K562 (cell line): ENCODE measurements around the gene DEFB114. TPM values are rescaled to one million over a fixed set of nuclear protein-coding genes. Genes with fewer than 3 reads are reported as not detected.

Experiments used
- ATAC-seq: fragments of 200-7000 bp; cut with Tn5 transposase; 3 replicates; pipeline ENCODE4 v1.9.1; 2020; ENCODE audit warnings: moderate library complexity
- BruUV-seq: library from RNA; stranded (reverse); fragments of 400-500 nt; replicated peaks from 2 replicates; lab custom pipeline; 2021; lab: Mats Ljungman, UMichigan
- CTCF ChIA-PET: fragments of 300-600 bp; formaldehyde crosslinking; extraction: SDS; loops from one replicate; lab custom pipeline; 2021; ENCODE audit warnings: low intra/inter-chr PET ratio; lab: Yijun Ruan, JAX
- POLR2A ChIA-PET: fragments of 300-600, 350-650 bp; sonication (Branson Sonifier 250); formaldehyde crosslinking; extraction: SDS; loops from one replicate; lab custom pipeline; 2021; ENCODE audit warnings: antibody characterized with exemption, inconsistent platforms; lab: Yijun Ruan, JAX
- DNase-seq, 4 experiments: peaks; one replicate each; pipeline versions ENCODE4 v3.0.0 to v3.0.0-alpha.2; 2011 to 2018; ENCODE audit warnings: low spot score in 3 of 4, mixed read lengths in 3 of 4; ENCODE audit errors: extremely low read depth in 1 of 4
- FAIRE-seq: peaks from 2 replicates; lab custom pipeline; 2011; peaks lifted over from hg19 to GRCh38; lab: Jason Lieb, UNC
- H2AFZ ChIP-seq: 2 replicates; pipeline ENCODE4 v1.6.0; 2011; ENCODE audit warnings: low read depth, low read length, control low read depth, inconsistent platforms
- H3K27ac ChIP-seq: fragments of 200-600 bp; 3 replicates; pipeline ENCODE4 v1.8.0; 2011; ENCODE audit warnings: low read depth, mild to moderate bottlenecking, control low read depth, inconsistent platforms, low read length, moderate library complexity, mixed read lengths; ENCODE audit errors: extremely low read depth
- H3K27me3 ChIP-seq, 2 experiments: fragments of 300-600 bp in 1 of 2; 2 replicates in 1 of 2; 3 replicates in 1 of 2; pipeline versions ENCODE4 v1.6.0 to v1.8.0; 2011; ENCODE audit warnings: inconsistent platforms in 2 of 2, low read length in 2 of 2, mild to moderate bottlenecking in 1 of 2, mixed read lengths in 1 of 2, moderate library complexity in 1 of 2; ENCODE audit not compliant: control insufficient read depth in 2 of 2, insufficient read depth in 2 of 2
- H3K36me3 ChIP-seq: fragments of 300-600 bp; 3 replicates; pipeline ENCODE4 v1.8.0; 2011; ENCODE audit warnings: mild to moderate bottlenecking, low read length, inconsistent platforms; ENCODE audit not compliant: control insufficient read depth, insufficient read depth
- H3K4me1 ChIP-seq, 2 experiments: fragments of 200-600 bp in 1 of 2; replicated peaks in 1 of 2; 2 replicates in 1 of 2; 3 replicates in 1 of 2; pipeline versions ENCODE4 v1.5.1 to v1.8.0; 2011; ENCODE audit warnings: inconsistent platforms in 2 of 2, low read length in 2 of 2, mild to moderate bottlenecking in 1 of 2, mixed read lengths in 1 of 2, moderate library complexity in 1 of 2; ENCODE audit not compliant: control insufficient read depth in 2 of 2, insufficient read depth in 2 of 2
- H3K4me2 ChIP-seq: 2 replicates; pipeline ENCODE4 v1.6.1; 2011; ENCODE audit warnings: low read length, control low read depth, inconsistent platforms, mixed read lengths; ENCODE audit not compliant: insufficient read depth
- H3K4me3 ChIP-seq: fragments of 200-600 bp; sonication (generic), shearing (Covaris generic); 2 replicates; pipeline ENCODE4 v1.5.1; 2016; ENCODE audit warnings: control low read depth, inconsistent platforms
- H3K79me2 ChIP-seq: fragments of 200-600 bp; 3 replicates; pipeline ENCODE4 v1.8.0; 2011; ENCODE audit warnings: low read length, inconsistent platforms; ENCODE audit not compliant: control insufficient read depth, insufficient read depth
- H3K9ac ChIP-seq, 2 experiments: 2 replicates each; pipeline versions ENCODE4 v1.6.0 to v1.6.1; 2011; ENCODE audit warnings: low read depth in 2 of 2, low read length in 2 of 2, control low read depth in 1 of 2, inconsistent platforms in 1 of 2, mild to moderate bottlenecking in 1 of 2, mixed read lengths in 1 of 2; ENCODE audit not compliant: insufficient read depth in 1 of 2
- H3K9me1 ChIP-seq: one replicate; pipeline ENCODE4 v1.6.0; 2011; ENCODE audit warnings: inconsistent platforms, mild to moderate bottlenecking, low read length, moderate library complexity; ENCODE audit not compliant: control insufficient read depth, insufficient read depth
- H3K9me3 ChIP-seq: replicated peaks from 2 replicates; pipeline ENCODE4 v1.5.1; 2011; ENCODE audit warnings: low read depth, low read length, inconsistent platforms; ENCODE audit not compliant: control insufficient read depth, insufficient read depth
- H4K20me1 ChIP-seq: replicated peaks from 2 replicates; pipeline ENCODE4 v1.6.1; 2011; ENCODE audit warnings: low read length, inconsistent platforms, mixed read lengths; ENCODE audit not compliant: control insufficient read depth, insufficient read depth
- C11orf30 ChIP-seq: fragments of 450-650 bp; IDR thresholded peaks from 2 replicates; pipeline ENCODE4 v1.6.1; 2016; ENCODE audit warnings: low read depth, mild to moderate bottlenecking
- CHD2 ChIP-seq: IDR thresholded peaks from 2 replicates; pipeline ENCODE4 v1.6.1; 2011; ENCODE audit warnings: low read depth, low read length
- CREM ChIP-seq: IDR thresholded peaks from 2 replicates; pipeline ENCODE4 v1.6.1; 2014; ENCODE audit warnings: antibody characterized with exemption, low read depth
- GMEB1 ChIP-seq: fragments of 250-450 bp; sonication (Bioruptor Pico); IDR thresholded peaks from 2 replicates; pipeline ENCODE4 v1.4.0; 2020; ENCODE audit warnings: mild to moderate bottlenecking
- MIER1 ChIP-seq: fragments of 450-650 bp; IDR thresholded peaks from 2 replicates; pipeline ENCODE4 v1.6.1; 2016; ENCODE audit warnings: antibody characterized with exemption, mild to moderate bottlenecking, low read depth
- NONO ChIP-seq, 2 experiments: fragments of 200-400 bp in 1 of 2; fragments of 450-650 bp in 1 of 2; formaldehyde crosslinking in 1 of 2; IDR thresholded peaks; 2 replicates each; pipeline ENCODE4 v1.6.1; 2017; ENCODE audit warnings: low read depth in 2 of 2, mild to moderate bottlenecking in 2 of 2, moderate library complexity in 2 of 2, low read length in 1 of 2
- SFPQ ChIP-seq: fragments of 200-400 bp; formaldehyde crosslinking; IDR thresholded peaks from 2 replicates; pipeline ENCODE4 v1.6.1; 2017; ENCODE audit warnings: mild to moderate bottlenecking, low read depth, low read length, moderate library complexity
- SMC3 ChIP-seq: conservative IDR thresholded peaks from 2 replicates; pipeline ENCODE4 v1.6.1; 2011; ENCODE audit warnings: low read depth, low read length, improper control_type of control experiment; ENCODE audit not compliant: insufficient read depth
- SP1 ChIP-seq: sonication (generic); formaldehyde crosslinking; IDR thresholded peaks from 2 replicates; pipeline ENCODE4 v1.8.1; 2022; ENCODE audit warnings: mild to moderate bottlenecking, missing genetic modification reagents
- U2AF2 ChIP-seq: fragments of 200-400 bp; formaldehyde crosslinking; optimal IDR thresholded peaks from 2 replicates; pipeline ENCODE3; 2017; ENCODE audit warnings: low read depth, mild to moderate bottlenecking, low read length
- ZBTB8A ChIP-seq: fragments of 450-650 bp; IDR thresholded peaks from 2 replicates; pipeline ENCODE4 v1.6.1; 2018; ENCODE audit warnings: mild to moderate bottlenecking, moderate library complexity; ENCODE audit not compliant: partially characterized antibody
- ZNF740 ChIP-seq, 3 experiments: fragments of 200-800 bp in 1 of 3; sonication (Bioruptor generic) in 1 of 3; sonication (generic) in 1 of 3; formaldehyde crosslinking in 1 of 3; IDR thresholded peaks; 2 replicates each; pipeline versions ENCODE4 v1.6.1 to v1.8.0; 2016 to 2022; ENCODE audit warnings: mild to moderate bottlenecking in 2 of 3, missing compliant biosample characterization in 2 of 3, missing genetic modification characterization in 2 of 3, missing genetic modification reagents in 1 of 3
- WGBS: fragments of 100-300 bp; shearing (Covaris generic); methylation state at CpG from one replicate; pipeline ENCODE4 v1.1.6; 2016; ENCODE audit warnings: low coverage, mixed read lengths; ENCODE audit not compliant: insufficient coverage; ENCODE audit errors: missing lambda C conversion rate; 5-methylcytosine and 5-hydroxymethylcytosine counted together
- in situ Hi-C: fragments of 300-500 bp; cut with MboI; formaldehyde crosslinking; loops from 4 replicates; pipeline ENCODE4 v1.15.0; 2018; ENCODE audit warnings: inconsistent platforms, mixed read lengths
- intact Hi-C: fragments of 100-400 bp; cut with micrococcal nuclease; formaldehyde crosslinking; loops from 2 replicates; pipeline ENCODE4 v1.14.2; 2022
- polyA plus RNA-seq, 8 experiments: library from polyadenylated mRNA; depleted of rRNA in 4 of 8; stranded (reverse) in 5 of 8; unstranded in 3 of 8; fragments of >200 nt; fragmentation: Nextera tagmentation in 2 of 8; fragmentation: Illumina TruSeq in 1 of 8; extraction: Ambion mirVana in 2 of 8; extraction: Trizol in 1 of 8; gene quantifications; 2 replicates each; pipeline versions ENCODE4 v1.2.1 to v1.2.3, GENCODE V29; 2011 to 2014; ENCODE audit warnings: inconsistent platforms in 1 of 8, missing spikeins in 1 of 8
- total RNA-seq, 7 experiments: library from RNA; depleted of rRNA in 6 of 7; stranded (reverse); fragments of >200 nt in 6 of 7; fragmentation: Illumina TruSeq in 2 of 7; extraction: Trizol in 2 of 7; gene quantifications; 2 replicates each; pipeline versions ENCODE4 v1.2.1 to v1.2.3, GENCODE V29; 2011 to 2021; ENCODE audit warnings: low replicate concordance in 1 of 7

Gene DEFB114
- total and polyA plus RNA-seq, 9 of the 15 experiments (the other 6 are each of a cell fraction or from before 2014, with no cell fraction given) = not detected

GRCh38 chr6:49919261-49919660, 44.7 kb downstream of the DEFB114 start:
- 13% methylated on average over 4 of the region's 4 CpGs for WGBS
- no peaks in the 10 kb centered on the region for H3K36me3 ChIP-seq
- no TSS peak for BruUV-seq
- intact Hi-C loops = no loop called here
- no peak overlapping the region for H3K27ac ChIP-seq
- in situ Hi-C loops = no loop called here
- H3K4me3 ChIP-seq = no peak overlapping the region
- H3K9me3 ChIP-seq = no peaks in the 10 kb centered on the region
- no peaks in the 10 kb centered on the region for H3K9me1 ChIP-seq
- H3K27me3 ChIP-seq = no peaks in the 10 kb centered on the region
- ChIA-PET POLR2A (interaction anchor here (0.7 kb wide), 1 partner anchor 112 kb away, joined by 3 read pairs; no protein-coding TSS in a partner anchor), CTCF (no interaction called here)
- no peak overlapping the region for H2AFZ ChIP-seq
- no peak overlapping the region for H3K4me2 ChIP-seq
- no peaks in the 10 kb centered on the region for H4K20me1 ChIP-seq
- H3K79me2 ChIP-seq = no peaks in the 10 kb centered on the region
- H3K9ac ChIP-seq = no peak overlapping the region
- H3K4me1 ChIP-seq = no peaks in the 10 kb centered on the region
- DNase-seq (no peak), FAIRE-seq (no peak), ATAC-seq (no peak)
- TF ChIP-seq CHD2 = no peak
- no peak for TF ChIP-seq MIER1
- TF ChIP-seq CREM = no peak
- TF ChIP-seq SFPQ = no peak
- no peak for TF ChIP-seq GMEB1 (CRISPR knock-in tag)
- TF ChIP-seq SMC3 = no peak
- TF ChIP-seq C11orf30 = no peak
- no peak for TF ChIP-seq U2AF2
- TF ChIP-seq ZNF740 (CRISPR knock-in tag; IDR thresholded peaks at IDR 0.05) = no peak
- TF ChIP-seq ZNF740 (tag; IDR thresholded peaks at IDR 0.05) = no peak
- TF ChIP-seq NONO (IDR thresholded peaks at IDR 0.05; ENCODE audit: low read depth in 2 of 2, low read length in 1 of 2) = no peak
- no peak for TF ChIP-seq SP1 (CRISPR knock-in tag)
- no peak for TF ChIP-seq ZBTB8A
